IPS DF 6.9 (cell line): ENCODE data around the gene WNT7A.

Experiments
- DNase-seq: peaks from one replicate; pipeline ENCODE4 v3.0.0-alpha.2; 2013; ENCODE audit warnings: low read depth, low spot score
- H3K27ac ChIP-seq: one replicate; pipeline ENCODE4 v1.5.1; 2013; ENCODE audit warnings: low read length, control low read depth
- H3K27me3 ChIP-seq: 2 replicates; pipeline ENCODE4 v1.6.1; 2013; ENCODE audit warnings: mild to moderate bottlenecking, low read length; ENCODE audit not compliant: control insufficient read depth, insufficient read depth
- H3K36me3 ChIP-seq: 2 replicates; pipeline ENCODE4 v1.6.1; 2013; ENCODE audit warnings: low read length; ENCODE audit not compliant: control insufficient read depth, insufficient read depth
- H3K4me1 ChIP-seq: 2 replicates; pipeline ENCODE4 v1.6.1; 2013; ENCODE audit warnings: low read length; ENCODE audit not compliant: control insufficient read depth, insufficient read depth
- H3K4me3 ChIP-seq: 2 replicates; pipeline ENCODE4 v1.5.1; 2013; ENCODE audit warnings: mild to moderate bottlenecking, low read length
- H3K9me3 ChIP-seq: 2 replicates; pipeline ENCODE4 v1.6.1; 2013; ENCODE audit warnings: low read length, inconsistent platforms; ENCODE audit not compliant: control insufficient read depth, insufficient read depth
- WGBS: extraction: QIAGEN DNeasy Blood & Tissue Kit; methylation state at CpG from one replicate; pipeline ENCODE4 v1.1.7; 2013; ENCODE audit warnings: mixed read lengths, missing lambda C conversion rate; ENCODE audit not compliant: insufficient read length, insufficient coverage; 5-methylcytosine and 5-hydroxymethylcytosine counted together

The WNT7A gene

GRCh38 chr3:13894807-13895154, 14.9 kb upstream of the WNT7A start:
- peaks cover 7% of the 10 kb centered on the region; the same call in 1 of the 2 replicates for H3K27me3 ChIP-seq
- no peaks in the 10 kb centered on the region for H3K36me3 ChIP-seq
- peak overlapping the region; percentile 40; the same call in 1 of the 2 replicates for H3K4me3 ChIP-seq
- peaks cover 2% of the 10 kb centered on the region; the same call in 1 of the 2 replicates for H3K4me1 ChIP-seq
- H3K9me3 ChIP-seq: no peaks in the 10 kb centered on the region
- no peak for DNase-seq
- no CpG with 5 or more reads among the region's 20 CpGs for WGBS
- H3K27ac ChIP-seq: no peak overlapping the region

GRCh38 chr3:13894096-13894806, 14.4 kb upstream of the WNT7A start:
- WGBS: no CpG with 5 or more reads among the region's 13 CpGs
- DNase-seq: no peak

DNA sequence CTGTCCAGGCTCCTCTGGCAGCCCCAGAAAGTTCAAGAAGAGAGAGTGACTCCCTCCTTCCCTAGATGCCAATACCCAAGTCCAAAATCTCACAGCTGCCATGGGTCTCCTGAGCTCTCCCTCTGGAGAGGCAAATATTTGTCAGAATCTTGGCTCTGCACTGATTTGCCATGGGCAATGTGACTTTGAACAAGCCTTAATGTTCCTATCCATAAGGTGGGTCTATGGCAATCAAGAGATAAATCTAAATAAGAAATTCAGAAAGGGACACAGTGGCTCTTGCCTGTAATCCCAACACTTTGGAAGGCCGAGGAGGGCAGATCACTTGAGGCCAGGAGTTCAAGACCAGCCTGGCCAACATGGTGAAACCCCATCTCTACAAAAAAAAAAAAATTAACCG, 12.4 kb upstream of the WNT7A start:
- no peak overlapping the region for H3K27ac ChIP-seq
- H3K4me1 ChIP-seq: peaks cover 2% of the 10 kb centered on the region; the same call in 1 of the 2 replicates
- no CpG with 5 or more reads among the region's 2 CpGs for WGBS
- no peak overlapping the region for H3K4me3 ChIP-seq
- H3K27me3 ChIP-seq: peaks cover 7% of the 10 kb centered on the region; the same call in 1 of the 2 replicates
- no peaks in the 10 kb centered on the region for H3K9me3 ChIP-seq
- H3K36me3 ChIP-seq: no peaks in the 10 kb centered on the region
- no peak for DNase-seq

More at GRCh38 chr3:13894096-13894806, 14.4 kb upstream of the WNT7A start:
- Histone ChIP-seq H3K9me3 (no peaks in the 10 kb centered on the region), H3K36me3 (no peaks in the 10 kb centered on the region), H3K4me3 (no peak overlapping the region), H3K4me1 (peaks cover 2% of the 10 kb centered on the region; the same call in 1 of the 2 replicates), H3K27ac (no peak overlapping the region), H3K27me3 (peaks cover 7% of the 10 kb centered on the region; the same call in 1 of the 2 replicates)

GRCh38 chr3:13891492-13892073, 11.7 kb upstream of the WNT7A start:
- H3K4me3 ChIP-seq: no peak overlapping the region
- peaks cover 2% of the 10 kb centered on the region; the same call in 1 of the 2 replicates for H3K4me1 ChIP-seq
- no peaks in the 10 kb centered on the region for H3K36me3 ChIP-seq
- H3K27me3 ChIP-seq: peaks cover 7% of the 10 kb centered on the region; the same call in 1 of the 2 replicates
- no peaks in the 10 kb centered on the region for H3K9me3 ChIP-seq
- DNase-seq: no peak
- H3K27ac ChIP-seq: no peak overlapping the region
- no CpG with 5 or more reads among the region's 5 CpGs for whole genome bisulfite sequencing

GRCh38 chr3:13891017-13891392, 11.1 kb upstream of the WNT7A start:
- Histone ChIP-seq H3K4me3 (no peak overlapping the region), H3K9me3 (no peaks in the 10 kb centered on the region), H3K36me3 (no peaks in the 10 kb centered on the region), H3K4me1 (no peaks in the 10 kb centered on the region), H3K27ac (no peak overlapping the region), H3K27me3 (peaks cover 7% of the 10 kb centered on the region; the same call in 1 of the 2 replicates)
- no peak for DNase-seq

GRCh38 chr3:13890377-13891016, 10.6 kb upstream of the WNT7A start:
- Histone ChIP-seq H3K9me3 (no peaks in the 10 kb centered on the region), H3K4me1 (no peaks in the 10 kb centered on the region), H3K36me3 (no peaks in the 10 kb centered on the region), H3K27me3 (peaks cover 7% of the 10 kb centered on the region; the same call in 1 of the 2 replicates), H3K4me3 (no peak overlapping the region), H3K27ac (no peak overlapping the region)
- WGBS: no CpG with 5 or more reads among the region's 13 CpGs
- DNase-seq: no peak

DNA sequence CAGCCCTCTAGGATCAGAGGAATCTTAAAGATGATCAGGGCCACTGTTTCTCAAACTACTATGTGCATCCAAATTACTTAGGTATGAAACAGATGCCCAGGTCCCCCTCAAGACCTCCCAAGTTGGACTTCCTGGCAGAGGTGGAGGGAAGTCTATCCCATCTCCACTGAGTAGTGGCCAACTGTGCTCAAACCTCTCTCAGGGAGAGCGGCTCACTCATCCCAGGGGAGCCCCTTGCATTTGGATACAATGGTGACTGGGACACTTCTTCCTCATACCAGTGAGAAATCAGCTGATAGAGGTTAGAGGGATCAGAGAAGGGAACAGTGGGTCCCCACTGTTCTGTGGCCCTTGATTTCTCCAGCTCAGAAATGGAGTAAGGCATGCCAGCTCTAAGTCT, 8.7 kb upstream of the WNT7A start:
- DNase-seq: no peak
- WGBS: no CpG with 5 or more reads among the region's 1 CpG
- H3K36me3 ChIP-seq: no peaks in the 10 kb centered on the region
- H3K27me3 ChIP-seq: no peaks in the 10 kb centered on the region
- no peak overlapping the region for H3K4me3 ChIP-seq
- no peak overlapping the region for H3K27ac ChIP-seq
- no peaks in the 10 kb centered on the region for H3K4me1 ChIP-seq
- H3K9me3 ChIP-seq: no peaks in the 10 kb centered on the region

GRCh38 chr3:13887495-13888300, 7.8 kb upstream of the WNT7A start:
- no peak for DNase-seq
- Histone ChIP-seq H3K9me3 (no peaks in the 10 kb centered on the region), H3K27me3 (no peaks in the 10 kb centered on the region), H3K4me1 (no peaks in the 10 kb centered on the region), H3K36me3 (no peaks in the 10 kb centered on the region), H3K4me3 (no peak overlapping the region), H3K27ac (no peak overlapping the region)
- no CpG with 5 or more reads among the region's 6 CpGs for WGBS

DNA sequence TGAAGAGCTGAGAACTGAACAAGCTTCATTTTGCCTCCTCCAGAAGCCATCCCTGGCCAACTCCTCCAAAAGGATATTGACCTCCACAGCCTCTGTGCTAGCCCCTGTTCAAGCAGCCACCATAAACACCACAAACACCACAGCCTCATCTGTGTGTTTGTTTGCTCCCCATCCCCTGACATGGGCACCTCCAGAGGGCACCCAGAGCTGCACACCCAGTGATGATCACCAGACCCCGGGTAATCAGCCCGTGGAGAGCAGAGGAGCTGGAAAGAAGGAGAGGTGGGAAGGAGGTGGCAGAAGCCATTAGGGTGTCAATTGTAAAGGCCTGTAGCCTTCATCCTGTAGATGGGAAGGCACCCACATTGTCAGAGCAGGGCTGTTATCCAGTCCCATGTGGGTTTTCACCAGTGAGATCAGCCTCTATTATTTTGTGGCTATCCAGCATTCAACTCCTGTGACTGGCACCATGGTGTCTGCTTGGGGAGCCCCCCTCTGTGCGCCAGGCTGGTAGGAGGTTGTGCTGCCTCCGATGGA, 6.8 kb upstream of the WNT7A start:
- H3K4me3 ChIP-seq: no peak overlapping the region
- no peaks in the 10 kb centered on the region for H3K4me1 ChIP-seq
- peaks cover 3% of the 10 kb centered on the region; the same call in 1 of the 2 replicates for H3K27me3 ChIP-seq
- no peaks in the 10 kb centered on the region for H3K9me3 ChIP-seq
- H3K36me3 ChIP-seq: no peaks in the 10 kb centered on the region
- H3K27ac ChIP-seq: no peak overlapping the region
- WGBS: no CpG with 5 or more reads among the region's 4 CpGs
- no peak for DNase-seq

DNA sequence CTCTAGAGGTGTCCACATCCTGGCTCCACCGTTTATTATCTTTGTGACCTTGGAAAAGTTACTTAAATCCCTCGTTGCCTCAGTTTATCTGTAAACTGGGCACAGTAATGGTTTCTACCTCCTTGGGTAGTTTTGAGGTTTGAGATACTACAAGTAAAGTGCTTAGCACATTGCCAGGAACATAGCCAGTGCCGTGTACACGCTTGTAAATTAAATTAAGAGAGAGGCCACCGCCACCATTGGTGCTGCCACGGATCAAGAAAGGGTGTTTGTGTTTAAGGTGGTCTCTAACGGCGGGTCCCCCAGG, 5.8 kb upstream of the WNT7A start:
- DNase-seq: no peak
- no peaks in the 10 kb centered on the region for H3K4me1 ChIP-seq
- no peak overlapping the region for H3K4me3 ChIP-seq
- H3K9me3 ChIP-seq: no peaks in the 10 kb centered on the region
- H3K36me3 ChIP-seq: no peaks in the 10 kb centered on the region
- H3K27ac ChIP-seq: no peak overlapping the region
- no CpG with 5 or more reads among the region's 8 CpGs for WGBS
- peaks cover 11% of the 10 kb centered on the region; the same call in 1 of the 2 replicates for H3K27me3 ChIP-seq
